ENCODE data around the gene NLGN1.

- TF ChIP-seq BHLHE40 (IDR thresholded peaks at IDR 0.05; ENCODE audit: low read depth, low read length) (no peak), CEBPB (IDR thresholded peaks at IDR 0.05) (no peak), POLR2A (IDR thresholded peaks at IDR 0.05; ENCODE audit: low read length) (no peak), CHD4 (IDR thresholded peaks at IDR 0.05; ENCODE audit: borderline replicate concordance) (no peak), CTCF (IDR thresholded peaks at IDR 0.05) (no peak), KDM5A (IDR thresholded peaks at IDR 0.05) (no peak), ELK1 (IDR thresholded peaks at IDR 0.05; ENCODE audit: low read depth, low read length) (no peak), POLR2AphosphoS2 (conservative IDR thresholded peaks at IDR 0.05; ENCODE audit: low read length) (no peak), EHMT2 (IDR thresholded peaks at IDR 0.05; ENCODE audit: low read depth) (no peak)
Observed at GRCh38 chr3:174325171-174325570, 927.6 kb downstream of the NLGN1 start.
